HG03097 (cell line): ENCODE data around the gene ADIG.

Source experiments
- ATAC-seq: cut with Tn5 transposase; IDR thresholded peaks from one replicate; pipeline ENCODE4 v1.9.1; 2021; ENCODE audit not compliant: unreplicated experiment, low FRiP score

ADIG gene

GRCh38 chr20:38581013-38581412 is at the start of gene ADIG:
ADIG (plus strand) TSS chr20:38581197; CDS start chr20:38581251, 54 bp downstream.
- ATAC-seq: no peak

- ATAC-seq: no peak
Measured at GRCh38 chr20:38534756-38535155, 46.2 kb upstream of the ADIG start.

GRCh38 chr20:38536310-38536709 is 44.7 kb upstream of the ADIG start:
- ATAC-seq: no peak

GRCh38 chr20:38537176-38537575 is 43.8 kb upstream of the ADIG start:
- ATAC-seq: no peak

GRCh38 chr20:38538789-38539188 is 42.2 kb upstream of the ADIG start:
- ATAC-seq: no peak

GRCh38 chr20:38543014-38543906 is 37.7 kb upstream of the ADIG start:
- no peak for ATAC-seq

GRCh38 chr20:38545771-38546170 is 35.2 kb upstream of the ADIG start:
- ATAC-seq: no peak

GRCh38 chr20:38547288-38548085 is 33.5 kb upstream of the ADIG start:
- no peak for ATAC-seq

GRCh38 chr20:38548356-38549083 is 32.5 kb upstream of the ADIG start:
- ATAC-seq: no peak

GRCh38 chr20:38550274-38550673 is 30.7 kb upstream of the ADIG start:
- ATAC-seq: no peak

- ATAC-seq: no peak
Measured at GRCh38 chr20:38551056-38551626, 29.9 kb upstream of the ADIG start.

- no peak for ATAC-seq
Measured at GRCh38 chr20:38554986-38555385, 26.0 kb upstream of the ADIG start.

- no peak for ATAC-seq
Measured at GRCh38 chr20:38555395-38555794, 25.6 kb upstream of the ADIG start.

GRCh38 chr20:38557174-38557573 is 23.8 kb upstream of the ADIG start:
- ATAC-seq: no peak

GRCh38 chr20:38558596-38559360 is 22.2 kb upstream of the ADIG start:
- ATAC-seq: no peak

- ATAC-seq: no peak
Measured at GRCh38 chr20:38559764-38560163, 21.2 kb upstream of the ADIG start.

GRCh38 chr20:38563802-38564431 is 17.1 kb upstream of the ADIG start:
- no peak for ATAC-seq

GRCh38 chr20:38564680-38565079 is 16.3 kb upstream of the ADIG start:
- no peak for ATAC-seq

- ATAC-seq: no peak
Measured at GRCh38 chr20:38566036-38566598, 14.9 kb upstream of the ADIG start.
